Measurements from ENCODE around the gene UNCX.
"Not testable (repeated sequence)": the region's sequence is repeated elsewhere in the genome, so short reads cannot be mapped to it uniquely, and the experiment has no call there.

Gene UNCX

GRCh38 chr7:1279041-1279440, 46.4 kb downstream of the UNCX start:
- DNase-seq, result no peak

GRCh38 chr7:1279895-1280294, 47.2 kb downstream of the UNCX start:
- DNase-seq, result not testable (repeated sequence)

GRCh38 chr7:1281068-1281467, 48.4 kb downstream of the UNCX start:
- no peak for DNase-seq

GRCh38 chr7:1282679-1283078, 50.0 kb downstream of the UNCX start:
- no peak for DNase-seq

- DNase-seq, result no peak
These were observed 50.7 kb downstream of the UNCX start for GRCh38 chr7:1283337-1283736.

GRCh38 chr7:1283941-1284742, 51.5 kb downstream of the UNCX start:
- DNase-seq, result no peak

- DNase-seq, result no peak
These were observed 52.2 kb downstream of the UNCX start for GRCh38 chr7:1284743-1285458.

- DNase-seq, result no peak
These were observed 53.1 kb downstream of the UNCX start for GRCh38 chr7:1285556-1286301.
